B cell (primary cell): ENCODE results near the gene ST6GALNAC1. TPM values are rescaled to one million over a fixed set of nuclear protein-coding genes. Genes with fewer than 3 reads are reported as not detected.

ENCODE experiments used
- ATAC-seq: fragments of 200-7000 bp; cut with Tn5 transposase; one replicate; pipeline ENCODE4 v1.10.0; 2021; ENCODE audit warnings: low read depth, mild to moderate bottlenecking, moderate number of reproducible peaks, moderate library complexity
- CTCF ChIA-PET: fragments of 350-600 bp; sonication (Branson Sonifier 250); formaldehyde crosslinking; loops from one replicate; lab custom pipeline; 2021; ENCODE audit warnings: antibody characterized with exemption, inconsistent platforms; lab: Charles Lee
- POLR2A ChIA-PET: fragments of 350-600 bp; sonication (Branson Sonifier 250); formaldehyde crosslinking; loops from one replicate; lab custom pipeline; 2021; ENCODE audit warnings: antibody characterized with exemption; lab: Charles Lee
- DNase-seq: peaks from one replicate; pipeline ENCODE4 v3.0.0; 2013
- H2AFZ ChIP-seq: 2 replicates; pipeline ENCODE4 v1.6.1; 2012; ENCODE audit warnings: mild to moderate bottlenecking, low read depth, low read length; ENCODE audit not compliant: insufficient read depth, poor library complexity, severe bottlenecking
- H3K27ac ChIP-seq, 2 donors: 1 replicate in 1 of 2; 2 replicates in 1 of 2; pipeline ENCODE4 v1.5.1; 2012 to 2013; ENCODE audit warnings: low read length in 2 of 2, mild to moderate bottlenecking in 2 of 2, moderate library complexity in 1 of 2
- H3K27me3 ChIP-seq, 4 experiments: fragments of 200-600 bp in 1 of 4; sonication (generic) in 1 of 4; replicated peaks in 1 of 4; 1 replicate in 2 of 4; 2 replicates in 2 of 4; pipeline versions ENCODE4 v1.6.1 to v1.7.0; 2013 to 2016; ENCODE audit warnings: low read length in 3 of 4, mild to moderate bottlenecking in 2 of 4, mixed read lengths in 1 of 4, moderate library complexity in 1 of 4; ENCODE audit not compliant: insufficient read depth in 4 of 4, control insufficient read depth in 3 of 4; ENCODE audit errors: control extremely low read depth in 1 of 4
- H3K36me3 ChIP-seq, 2 experiments: replicated peaks in 1 of 2; 1 replicate in 1 of 2; 2 replicates in 1 of 2; pipeline versions ENCODE4 v1.6.1 to v1.7.1; 2013; ENCODE audit warnings: low read length in 1 of 2; ENCODE audit not compliant: insufficient read depth in 2 of 2, control insufficient read depth in 1 of 2; ENCODE audit errors: control extremely low read depth in 1 of 2, extremely low read depth in 1 of 2
- H3K4me1 ChIP-seq, 2 donors: fragments of 200-600 bp in 1 of 2; sonication (generic) in 1 of 2; 1 replicate in 1 of 2; 2 replicates in 1 of 2; pipeline versions ENCODE4 v1.5.1 to v1.6.1; 2013 to 2017; ENCODE audit warnings: low read length in 2 of 2; ENCODE audit not compliant: control insufficient read depth in 2 of 2, insufficient read depth in 2 of 2
- H3K4me2 ChIP-seq: replicated peaks from 2 replicates; pipeline ENCODE3; 2012; ENCODE audit warnings: mild to moderate bottlenecking, low read depth, low read length; ENCODE audit not compliant: poor library complexity, severe bottlenecking
- H3K4me3 ChIP-seq, 5 experiments: fragments of 200-600 bp in 1 of 5; sonication (generic) in 1 of 5; 1 replicate in 3 of 5; 2 replicates in 2 of 5; pipeline versions ENCODE4 v1.5.1 to v1.7.0; 2011 to 2016; ENCODE audit warnings: low read length in 4 of 5, mild to moderate bottlenecking in 4 of 5, low read depth in 2 of 5, control low read depth in 1 of 5, moderate library complexity in 1 of 5; ENCODE audit not compliant: insufficient read depth in 1 of 5; ENCODE audit errors: control extremely low read depth in 1 of 5, extremely low read depth in 1 of 5
- H3K79me2 ChIP-seq: fragments of 200-600 bp; sonication (generic); one replicate; pipeline ENCODE4 v1.6.0; 2016; ENCODE audit warnings: low read length; ENCODE audit not compliant: control insufficient read depth, insufficient read depth
- H3K9ac ChIP-seq: fragments of 200-600 bp; sonication (generic); 2 replicates; pipeline ENCODE4 v1.6.1; 2017; ENCODE audit warnings: mild to moderate bottlenecking, low read length, moderate library complexity
- H3K9me3 ChIP-seq, 3 donors: one replicate each; pipeline versions ENCODE4 v1.6.1 to v1.7.1; 2013; ENCODE audit warnings: low read length in 2 of 3; ENCODE audit not compliant: control insufficient read depth in 2 of 3, insufficient read depth in 1 of 3; ENCODE audit errors: control extremely low read depth in 1 of 3
- H4K20me1 ChIP-seq: 2 replicates; pipeline ENCODE4 v1.6.0; 2012; ENCODE audit warnings: mild to moderate bottlenecking, low read length; ENCODE audit not compliant: insufficient read depth, control insufficient read depth, poor library complexity, severe bottlenecking
- H3K27ac Mint-ChIP-seq: one replicate; pipeline ENCODE4 v1.8.0; 2021; ENCODE audit warnings: mixed read lengths
- H3K27me3 Mint-ChIP-seq: one replicate; pipeline ENCODE4 v1.8.0; 2021; ENCODE audit warnings: mixed read lengths
- H3K4me1 Mint-ChIP-seq: one replicate; pipeline ENCODE4 v1.8.0; 2021; ENCODE audit warnings: mixed read lengths
- H3K4me3 Mint-ChIP-seq: one replicate; pipeline ENCODE4 v1.8.0; 2021; ENCODE audit warnings: mixed read lengths
- H3K9me3 Mint-ChIP-seq: one replicate; pipeline ENCODE4 v1.8.0; 2022; ENCODE audit warnings: mixed read lengths; ENCODE audit not compliant: insufficient read depth
- CTCF ChIP-seq: fragments of 200-600 bp; IDR thresholded peaks from one replicate; pipeline ENCODE4 v1.8.0; 2022; ENCODE audit warnings: antibody characterized with exemption, mild to moderate bottlenecking
- EZH2 ChIP-seq: IDR thresholded peaks from 2 replicates; pipeline ENCODE4 v1.6.1; 2012; ENCODE audit warnings: borderline replicate concordance, low read depth, mild to moderate bottlenecking, moderate library complexity, low read length; ENCODE audit not compliant: insufficient read depth, poor library complexity, severe bottlenecking
- WGBS: methylation state at CpG from one replicate; pipeline ENCODE4 v1.1.5; 2013; ENCODE audit warnings: missing lambda C conversion rate; ENCODE audit not compliant: insufficient coverage; 5-methylcytosine and 5-hydroxymethylcytosine counted together
- intact Hi-C: fragments of 100-400 bp; cut with micrococcal nuclease; formaldehyde crosslinking; loops from one replicate; pipeline ENCODE4 v1.10.0; 2022
- polyA plus RNA-seq: library from polyadenylated mRNA; depleted of rRNA; stranded (reverse); fragments of >200 nt; gene quantifications from 2 replicates; pipeline ENCODE4 v1.2.3, GENCODE V29; 2012
- total RNA-seq, 2 donors: library from RNA; stranded (reverse); fragments of 120-200 nt in 1 of 2; gene quantifications; 1 replicate in 1 of 2; 2 replicates in 1 of 2; pipeline versions ENCODE4 v1.2.3 to v1.2.4, GENCODE V29; 2013 to 2022

ST6GALNAC1 gene
- total and polyA plus RNA-seq, 2 donors (not counting 1 experiment from before 2014, with no cell fraction given): not detected

- Histone ChIP-seq H3K9ac (no peak overlapping the region), H3K4me2 (no peak overlapping the region), H2AFZ (no peak overlapping the region), H3K27ac (no peak overlapping the region), H3K4me3 (no peak overlapping the region), H3K79me2 (no peaks in the 10 kb centered on the region), H3K27me3 (no peaks in the 10 kb centered on the region), H3K4me1 (no peaks in the 10 kb centered on the region), H3K36me3 (no peaks in the 10 kb centered on the region), H4K20me1 (no peaks in the 10 kb centered on the region), H3K9me3 (no peaks in the 10 kb centered on the region)
- ChIA-PET POLR2A (no interaction called here), CTCF (interaction anchor here (0.6 to 1.2 kb wide), 3 partner anchors 19 to 55 kb away, joined by 3 to 5 read pairs (median 4); no protein-coding TSS in a partner anchor)
- Mint-ChIP-seq H3K4me1 (no peaks in the 10 kb centered on the region), H3K27me3 (peaks cover 4% of the 10 kb centered on the region), H3K4me3 (no peak overlapping the region), H3K9me3 (no peaks in the 10 kb centered on the region), H3K27ac (no peak overlapping the region)
- DNase-seq: no peak
- TF ChIP-seq CTCF: no peak
- TF ChIP-seq EZH2: no peak
- ATAC-seq: no peak
- intact Hi-C loops: no loop called here
- WGBS: 97% methylated on average over 4 of the region's 7 CpGs
Measured at GRCh38 chr17:76577876-76578275, 65.7 kb downstream of the ST6GALNAC1 start.

- no peaks in the 10 kb centered on the region for H3K79me2 ChIP-seq
- H3K9me3 ChIP-seq: no peaks in the 10 kb centered on the region
- DNase-seq (no peak), ATAC-seq (no peak)
- WGBS: 92% methylated on average over 8 of the region's 9 CpGs
- ChIA-PET POLR2A (no interaction called here), CTCF (no interaction called here)
- no peaks in the 10 kb centered on the region for H3K27me3 ChIP-seq
- Mint-ChIP-seq H3K27me3 (no peaks in the 10 kb centered on the region), H3K9me3 (no peaks in the 10 kb centered on the region), H3K4me3 (no peak overlapping the region), H3K4me1 (no peaks in the 10 kb centered on the region), H3K27ac (no peak overlapping the region)
- H2AFZ ChIP-seq: no peak overlapping the region
- TF ChIP-seq CTCF (no peak), EZH2 (no peak)
- H3K4me3 ChIP-seq: no peak overlapping the region
- H4K20me1 ChIP-seq: no peaks in the 10 kb centered on the region
- H3K9ac ChIP-seq: no peak overlapping the region
- no peak overlapping the region for H3K27ac ChIP-seq
- no peak overlapping the region for H3K4me2 ChIP-seq
- H3K4me1 ChIP-seq: no peaks in the 10 kb centered on the region
- no peaks in the 10 kb centered on the region for H3K36me3 ChIP-seq
- intact Hi-C loops: no loop called here
Measured at GRCh38 chr17:76576189-76576588, 67.4 kb downstream of the ST6GALNAC1 start.
